HG03139 (cell line): ENCODE results near the gene EFHC1.
A peak's percentile ranks its signal among the peaks of the same experiment; 100 is the strongest.
"Not testable (repeated sequence)": the region's sequence is repeated elsewhere in the genome, so short reads cannot be mapped to it uniquely, and the experiment has no call there.

Experiments used
- ATAC-seq: cut with Tn5 transposase; IDR thresholded peaks from one replicate; pipeline ENCODE4 v1.9.1; 2021; ENCODE audit not compliant: unreplicated experiment

EFHC1 gene, protein sequence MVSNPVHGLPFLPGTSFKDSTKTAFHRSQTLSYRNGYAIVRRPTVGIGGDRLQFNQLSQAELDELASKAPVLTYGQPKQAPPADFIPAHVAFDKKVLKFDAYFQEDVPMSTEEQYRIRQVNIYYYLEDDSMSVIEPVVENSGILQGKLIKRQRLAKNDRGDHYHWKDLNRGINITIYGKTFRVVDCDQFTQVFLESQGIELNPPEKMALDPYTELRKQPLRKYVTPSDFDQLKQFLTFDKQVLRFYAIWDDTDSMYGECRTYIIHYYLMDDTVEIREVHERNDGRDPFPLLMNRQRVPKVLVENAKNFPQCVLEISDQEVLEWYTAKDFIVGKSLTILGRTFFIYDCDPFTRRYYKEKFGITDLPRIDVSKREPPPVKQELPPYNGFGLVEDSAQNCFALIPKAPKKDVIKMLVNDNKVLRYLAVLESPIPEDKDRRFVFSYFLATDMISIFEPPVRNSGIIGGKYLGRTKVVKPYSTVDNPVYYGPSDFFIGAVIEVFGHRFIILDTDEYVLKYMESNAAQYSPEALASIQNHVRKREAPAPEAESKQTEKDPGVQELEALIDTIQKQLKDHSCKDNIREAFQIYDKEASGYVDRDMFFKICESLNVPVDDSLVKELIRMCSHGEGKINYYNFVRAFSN

DNA sequence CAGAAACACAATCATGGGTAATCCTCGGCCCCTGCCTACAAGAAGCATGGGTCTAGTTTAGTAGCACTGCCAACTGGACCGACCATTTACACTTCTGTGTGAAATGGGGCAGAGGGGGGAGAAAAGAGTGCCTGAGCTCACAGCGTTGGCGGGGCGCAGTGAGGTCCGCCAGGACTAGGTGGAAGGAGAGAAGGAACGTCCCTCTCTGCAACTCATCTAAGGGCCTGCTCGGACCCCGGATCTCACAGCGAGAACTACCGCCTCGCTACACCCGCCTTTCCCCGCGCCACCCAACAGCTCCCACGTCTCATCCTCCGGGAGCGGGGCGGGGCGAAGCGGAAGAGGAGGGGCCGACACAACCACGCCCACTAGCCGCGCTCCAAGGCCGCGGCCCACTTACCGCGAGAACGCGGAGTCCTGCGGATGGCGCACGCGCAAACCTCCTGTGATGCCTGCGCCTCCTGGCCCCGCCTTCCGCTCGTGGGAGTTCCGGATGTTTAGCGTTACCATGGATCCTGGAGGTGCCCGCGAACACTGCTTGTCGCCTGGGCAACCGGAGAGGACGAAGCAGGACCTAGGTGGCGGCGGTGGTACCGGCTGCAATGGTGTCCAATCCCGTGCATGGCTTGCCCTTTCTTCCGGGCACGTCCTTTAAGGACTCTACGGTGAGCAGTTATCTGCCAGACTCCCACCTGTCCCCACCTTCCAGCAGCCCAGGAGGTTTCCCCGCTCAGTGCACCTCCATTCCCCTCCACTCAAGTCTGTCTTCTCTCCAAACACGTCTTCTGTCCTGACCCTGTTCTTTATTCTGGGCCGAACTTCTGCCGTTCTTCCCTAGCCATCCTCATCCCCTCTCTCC lies at the start of gene EFHC1:
EFHC1 (plus strand) TSS at position 534 of the 859 bp plus-strand sequence; CDS start at position 603, 69 bp downstream.
- ATAC-seq = peak; percentile 95

GRCh38 chr6:52371656-52372191 lies 48.4 kb upstream of the EFHC1 start:
- ATAC-seq = no peak

- no peak for ATAC-seq
Measured at GRCh38 chr6:52373151-52373690, 46.9 kb upstream of the EFHC1 start.

DNA sequence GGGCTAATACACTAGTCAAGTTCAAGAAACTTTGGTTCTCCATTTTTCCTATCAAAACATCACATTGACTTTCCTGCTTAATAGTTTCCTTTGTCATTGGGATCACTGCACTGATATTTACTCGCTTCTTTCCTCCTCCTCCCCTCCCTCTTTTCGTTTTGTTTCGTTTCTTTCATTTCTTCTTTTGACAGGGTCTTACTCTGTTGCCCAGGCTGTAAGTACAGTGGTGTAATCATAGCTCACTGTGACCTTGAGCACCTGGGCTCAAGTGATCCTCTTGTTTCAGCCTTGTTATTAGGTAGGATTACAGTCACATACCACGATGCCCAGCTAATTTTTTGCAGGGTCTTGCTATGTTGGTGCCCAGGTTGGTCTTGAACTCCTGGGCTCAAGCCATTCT lies 45.9 kb upstream of the EFHC1 start:
- ATAC-seq = no peak

- ATAC-seq = no peak
Measured at GRCh38 chr6:52375780-52376556, 44.2 kb upstream of the EFHC1 start.

DNA sequence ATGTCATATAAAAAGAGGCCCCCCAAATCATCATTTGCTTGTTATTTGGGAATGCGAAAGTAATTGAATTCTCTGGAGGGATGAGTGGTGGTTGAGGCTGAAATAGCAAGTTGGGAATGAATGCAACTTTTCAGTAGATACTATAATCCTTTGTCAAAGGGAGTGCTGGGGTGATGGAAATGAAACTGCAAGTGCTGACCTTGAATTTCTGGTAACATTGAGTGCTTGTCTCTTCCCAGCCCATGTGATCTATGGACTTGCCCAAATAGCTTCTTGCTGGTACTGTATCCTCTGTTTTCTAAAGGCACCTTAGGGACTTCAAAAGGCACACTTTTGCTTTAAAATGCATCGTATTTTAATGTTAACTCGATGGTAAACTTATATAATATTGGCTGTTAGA lies 43.4 kb upstream of the EFHC1 start:
- no peak for ATAC-seq

- ATAC-seq = no peak
Measured at GRCh38 chr6:52377538-52378221, 42.5 kb upstream of the EFHC1 start.

- no peak for ATAC-seq
Measured at GRCh38 chr6:52381249-52381648, 38.9 kb upstream of the EFHC1 start.

DNA sequence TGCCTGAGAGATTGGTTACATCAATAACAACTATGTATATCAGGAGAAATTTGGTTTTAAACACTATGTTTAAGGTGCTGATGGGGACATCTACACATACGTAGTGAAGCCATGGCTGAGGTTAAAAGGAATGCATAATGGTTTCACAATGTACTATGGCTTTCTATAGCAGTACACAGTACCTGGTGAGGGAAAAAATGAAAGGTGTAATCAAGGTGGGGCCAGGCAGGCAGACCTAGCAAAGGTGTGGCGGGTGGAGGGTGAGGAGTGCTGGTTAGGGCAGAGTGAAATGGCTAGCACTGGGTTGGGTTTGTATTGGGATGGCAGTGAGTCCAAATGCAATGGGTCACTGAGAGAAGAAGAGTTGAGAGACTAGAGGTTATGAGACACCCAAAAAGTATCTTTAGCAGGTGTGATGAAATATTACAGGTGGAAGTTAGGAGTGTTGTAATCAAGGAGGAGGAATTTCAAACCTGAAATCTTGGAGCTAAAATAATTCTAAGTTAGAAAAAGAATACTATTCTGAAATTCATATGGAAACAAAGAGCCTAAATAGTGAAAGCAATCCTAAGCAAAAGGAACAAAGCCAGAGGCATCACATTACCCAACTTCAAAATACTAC lies 35.9 kb upstream of the EFHC1 start:
- ATAC-seq = no peak

- no peak for ATAC-seq
Measured at GRCh38 chr6:52385074-52385473, 35.1 kb upstream of the EFHC1 start.

GRCh38 chr6:52388119-52388518 lies 32.0 kb upstream of the EFHC1 start:
- not testable (repeated sequence) for ATAC-seq

DNA sequence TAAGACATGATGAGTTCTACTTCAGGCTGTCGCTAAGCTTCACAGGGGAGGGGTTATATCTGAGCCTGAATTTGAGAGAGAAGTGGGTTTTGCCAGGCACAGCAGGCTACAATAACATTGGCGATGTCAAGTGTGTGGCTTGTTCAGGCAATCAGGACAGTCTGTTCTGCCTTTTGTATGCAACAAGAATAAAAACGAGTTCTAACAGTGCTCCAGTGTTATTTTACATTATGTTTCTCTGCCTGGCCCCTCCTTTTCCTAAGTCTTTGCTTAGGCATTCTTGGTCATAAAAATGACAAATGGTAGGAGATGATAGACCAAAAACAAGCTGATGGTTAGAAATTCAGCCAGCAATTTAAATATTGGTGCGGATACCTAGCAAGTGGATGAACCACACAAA lies 31.4 kb upstream of the EFHC1 start:
- no peak for ATAC-seq

- ATAC-seq = no peak
Measured at GRCh38 chr6:52389264-52389625, 30.9 kb upstream of the EFHC1 start.

DNA sequence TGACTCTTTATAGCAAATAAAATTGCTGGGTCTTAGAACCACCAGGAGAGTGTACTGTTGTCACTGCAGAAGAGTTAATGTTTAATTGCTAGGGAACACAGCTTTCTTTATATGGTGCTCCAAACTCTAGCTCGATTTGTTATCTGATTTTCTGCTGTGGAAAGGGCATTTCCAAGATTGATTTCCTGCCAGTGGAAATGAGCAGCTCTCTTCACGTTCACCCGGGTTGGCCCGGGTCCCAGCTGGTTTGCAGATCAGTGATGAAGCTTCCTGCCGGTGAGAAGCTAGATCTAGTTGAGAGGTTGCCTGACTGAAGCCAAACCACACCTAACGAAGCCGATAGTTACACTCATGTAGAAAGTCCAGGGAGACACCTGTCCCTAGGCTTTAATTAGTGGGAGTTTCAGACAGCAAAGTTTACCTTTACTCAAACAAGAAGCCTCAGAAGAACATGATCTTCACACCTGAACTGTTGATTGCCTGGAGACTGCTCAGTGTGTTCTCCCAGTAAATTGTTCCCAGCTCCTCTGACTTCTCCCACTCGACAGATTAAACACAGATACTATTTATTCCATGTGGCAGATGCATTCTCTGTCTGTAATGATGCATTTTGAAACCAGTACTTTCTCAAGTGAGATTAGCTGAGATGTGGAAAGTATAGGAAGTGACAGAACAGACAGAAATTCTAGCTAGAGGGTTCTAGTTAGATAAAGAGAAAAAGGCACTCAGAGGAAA lies 30.3 kb upstream of the EFHC1 start:
- ATAC-seq = peak; percentile 62

DNA sequence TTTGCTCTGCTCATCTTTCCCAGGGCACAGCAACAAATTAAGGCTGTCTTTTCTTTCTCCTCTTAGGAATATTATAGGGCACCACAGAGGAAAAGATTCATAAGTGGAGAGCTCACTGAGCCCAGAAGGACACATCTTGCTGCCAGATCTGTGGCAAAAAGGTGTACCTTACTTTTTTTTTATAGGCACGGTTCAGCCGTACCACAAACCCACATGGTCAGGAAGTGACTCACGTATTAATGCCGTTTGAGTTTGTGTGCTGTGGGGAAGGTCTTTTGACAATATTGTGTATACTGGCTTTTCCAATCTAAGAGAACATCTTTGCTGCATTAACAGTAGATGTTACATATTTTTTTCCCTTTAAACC lies 29.8 kb upstream of the EFHC1 start:
- peak; percentile 41 for ATAC-seq

DNA sequence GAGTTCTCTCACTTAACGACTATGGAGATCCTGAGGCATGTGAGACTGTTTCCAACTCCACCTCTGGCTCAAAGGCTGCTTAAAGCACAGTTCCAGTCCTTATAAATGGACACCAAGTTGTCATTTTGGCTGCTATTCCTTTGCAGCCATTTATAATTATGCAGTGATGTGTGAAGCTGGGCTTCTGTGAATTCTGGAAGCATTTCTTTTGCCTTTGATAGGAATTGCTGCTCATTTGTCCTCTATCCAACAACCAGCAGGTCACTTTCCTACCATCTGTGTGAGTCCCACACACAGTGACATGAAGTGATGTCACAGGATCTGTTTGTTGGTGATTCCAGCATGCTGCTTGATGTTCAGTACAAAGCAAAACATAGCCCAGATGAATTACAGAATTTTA lies 28.5 kb upstream of the EFHC1 start:
- no peak for ATAC-seq

DNA sequence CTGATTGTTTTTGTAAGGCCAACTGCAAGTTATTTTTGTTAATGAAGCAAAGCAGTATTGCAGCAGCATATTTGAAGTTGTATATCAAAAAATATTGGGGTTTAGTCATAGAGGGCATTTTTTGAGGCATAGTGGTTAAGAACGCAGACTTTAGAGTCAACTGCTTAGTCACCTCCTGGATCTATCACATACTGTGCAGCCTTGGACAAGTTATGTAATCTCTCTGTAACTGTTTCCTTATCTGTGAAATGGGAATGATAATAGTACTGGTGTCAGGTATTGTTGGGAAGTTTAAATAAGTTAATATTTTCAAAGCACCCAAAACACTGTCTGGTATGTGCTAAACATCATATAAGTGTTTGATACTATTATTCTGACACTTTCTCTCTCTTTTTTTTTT lies 27.2 kb upstream of the EFHC1 start:
- no peak for ATAC-seq

GRCh38 chr6:52393780-52394179 lies 26.4 kb upstream of the EFHC1 start:
- no peak for ATAC-seq

DNA sequence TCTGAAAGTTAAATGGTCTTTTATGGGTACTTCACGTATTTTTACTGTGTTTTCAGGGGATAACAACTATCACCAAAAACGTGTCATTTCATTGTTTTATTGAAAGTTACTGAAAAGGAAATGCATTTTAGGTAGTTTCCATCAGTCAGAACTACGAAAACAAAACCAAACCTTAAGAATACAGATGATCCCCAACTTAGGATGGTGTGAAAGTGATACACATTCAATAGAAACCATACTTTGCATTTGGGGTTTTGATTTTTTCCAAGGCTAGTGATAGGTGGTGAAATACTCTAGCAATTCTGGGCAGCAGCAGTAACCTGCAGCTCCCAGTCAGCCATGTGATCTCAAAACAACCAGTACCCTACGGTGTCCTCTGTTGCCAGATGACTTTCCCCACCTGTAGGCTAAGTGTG lies 25.9 kb upstream of the EFHC1 start:
- ATAC-seq = peak; percentile 33
